K562 (cell line): ENCODE results near the gene UGT1A3. TPM values are rescaled to one million over a fixed set of nuclear protein-coding genes. Genes with fewer than 3 reads are reported as not detected.
A peak's percentile ranks its signal among the peaks of the same experiment; 100 is the strongest.

Experiments
- ARID3A ChIP-seq: IDR thresholded peaks from 2 replicates; pipeline ENCODE4 v1.6.1; 2012; ENCODE audit warnings: low read depth, low read length, improper control_type of control experiment, borderline replicate concordance
- DACH1 ChIP-seq: fragments of 450-650 bp; IDR thresholded peaks from 2 replicates; pipeline ENCODE4 v1.6.1; 2018; ENCODE audit not compliant: partially characterized antibody
- DIDO1 ChIP-seq: fragments of 450-650 bp; IDR thresholded peaks from 2 replicates; pipeline ENCODE4 v1.6.1; 2016; ENCODE audit warnings: low read depth, missing biosample characterization, missing genetic modification characterization
- DNMT1 ChIP-seq: fragments of 450-650 bp; IDR thresholded peaks from 2 replicates; pipeline ENCODE4 v1.6.1; 2016; ENCODE audit warnings: antibody characterized with exemption, mild to moderate bottlenecking
- FOXA1 ChIP-seq: fragments of 450-650 bp; IDR thresholded peaks from 2 replicates; pipeline ENCODE4 v1.6.1; 2016; ENCODE audit warnings: mild to moderate bottlenecking, borderline replicate concordance
- HBP1 ChIP-seq: fragments of 450-650 bp; formaldehyde crosslinking; IDR thresholded peaks from 2 replicates; pipeline ENCODE4 v1.4.0; 2022; ENCODE audit warnings: missing genetic modification characterization
- HMGXB4 ChIP-seq: sonication (generic); formaldehyde crosslinking; IDR thresholded peaks from 2 replicates; pipeline ENCODE4 v1.8.1; 2023; ENCODE audit warnings: mild to moderate bottlenecking, missing genetic modification reagents
- JUN ChIP-seq, 2 experiments: sonication (generic) in 1 of 2; formaldehyde crosslinking in 1 of 2; IDR thresholded peaks; 2 replicates each; pipeline versions ENCODE4 v1.6.1 to v1.8.0; 2012 to 2022; ENCODE audit warnings: borderline replicate concordance in 2 of 2, mild to moderate bottlenecking in 2 of 2, improper control_type of control experiment in 1 of 2, low read depth in 1 of 2, low read length in 1 of 2, missing genetic modification reagents in 1 of 2
- MAFG ChIP-seq: fragments of 450-650 bp; conservative IDR thresholded peaks from 2 replicates; pipeline ENCODE4 v1.6.1; 2016; ENCODE audit warnings: missing genetic modification characterization, missing compliant biosample characterization
- MAX ChIP-seq: sonication (generic); formaldehyde crosslinking; IDR thresholded peaks from 2 replicates; pipeline ENCODE4 v1.9.0; 2022; ENCODE audit warnings: mild to moderate bottlenecking, missing genetic modification reagents
- NCOA4 ChIP-seq: fragments of 450-650 bp; IDR thresholded peaks from 2 replicates; pipeline ENCODE4 v1.6.1; 2018; ENCODE audit warnings: mild to moderate bottlenecking; ENCODE audit not compliant: partially characterized antibody
- POLR2H ChIP-seq: IDR thresholded peaks from 2 replicates; pipeline ENCODE4 v1.6.1; 2016; ENCODE audit warnings: missing genetic modification characterization, low read depth, mild to moderate bottlenecking, control low read depth, missing compliant biosample characterization, moderate library complexity
- RAD21 ChIP-seq, 2 experiments: fragments of 250-450 bp in 1 of 2; fragments of 450-650 bp in 1 of 2; sonication (Bioruptor Pico) in 1 of 2; formaldehyde crosslinking in 1 of 2; IDR thresholded peaks in 1 of 2; conservative IDR thresholded peaks in 1 of 2; 2 replicates each; pipeline versions ENCODE4 v1.4.0 to v1.8.0; 2020 to 2022; ENCODE audit warnings: mild to moderate bottlenecking in 2 of 2, moderate library complexity in 1 of 2
- RB1 ChIP-seq: fragments of 450-650 bp; IDR thresholded peaks from 2 replicates; pipeline ENCODE4 v1.6.1; 2017; ENCODE audit warnings: low read depth, mild to moderate bottlenecking
- SNIP1 ChIP-seq: fragments of 450-650 bp; IDR thresholded peaks from 2 replicates; pipeline ENCODE4 v1.7.1; 2017; ENCODE audit warnings: low read depth, mild to moderate bottlenecking
- SREBF2 ChIP-seq: sonication (generic); formaldehyde crosslinking; IDR thresholded peaks from 2 replicates; pipeline ENCODE4 v1.4.0; 2020; ENCODE audit warnings: mild to moderate bottlenecking, missing genetic modification reagents
- SUPT5H ChIP-seq: fragments of 450-650 bp; IDR thresholded peaks from 2 replicates; pipeline ENCODE4 v1.6.1; 2016
- TARDBP ChIP-seq: fragments of 450-650 bp; IDR thresholded peaks from 2 replicates; pipeline ENCODE4 v1.6.1; 2016
- TCF3 ChIP-seq: sonication (generic); formaldehyde crosslinking; IDR thresholded peaks from 2 replicates; pipeline ENCODE4 v1.4.0; 2020; ENCODE audit warnings: mild to moderate bottlenecking, missing genetic modification reagents
- TEAD2 ChIP-seq: fragments of 450-650 bp; IDR thresholded peaks from 2 replicates; pipeline ENCODE4 v1.6.1; 2016; ENCODE audit warnings: missing genetic modification characterization, control low read depth, missing compliant biosample characterization
- ZNF140 ChIP-seq: fragments of 250-450 bp; sonication (Bioruptor Pico); IDR thresholded peaks from 2 replicates; pipeline ENCODE4 v1.8.0; 2021; ENCODE audit warnings: moderate library complexity, mild to moderate bottlenecking, inconsistent platforms
- ZNF449 ChIP-seq: fragments of 250-450 bp; sonication (Bioruptor Pico); IDR thresholded peaks from 2 replicates; pipeline ENCODE4 v1.8.0; 2022; ENCODE audit warnings: moderate library complexity, mild to moderate bottlenecking, inconsistent platforms
- ZNF507 ChIP-seq: conservative IDR thresholded peaks from 2 replicates; pipeline ENCODE4 v1.6.1; 2017; ENCODE audit warnings: missing genetic modification characterization, missing compliant biosample characterization
- polyA plus RNA-seq, 8 experiments: library from polyadenylated mRNA; depleted of rRNA in 4 of 8; stranded (reverse) in 5 of 8; unstranded in 3 of 8; fragments of >200 nt; fragmentation: Nextera tagmentation in 2 of 8; fragmentation: Illumina TruSeq in 1 of 8; extraction: Ambion mirVana in 2 of 8; extraction: Trizol in 1 of 8; gene quantifications; 2 replicates each; pipeline versions ENCODE4 v1.2.1 to v1.2.3, GENCODE V29; 2011 to 2014; ENCODE audit warnings: inconsistent platforms in 1 of 8, missing spikeins in 1 of 8
- total RNA-seq, 7 experiments: library from RNA; depleted of rRNA in 6 of 7; stranded (reverse); fragments of >200 nt in 6 of 7; fragmentation: Illumina TruSeq in 2 of 7; extraction: Trizol in 2 of 7; gene quantifications; 2 replicates each; pipeline versions ENCODE4 v1.2.1 to v1.2.3, GENCODE V29; 2011 to 2021; ENCODE audit warnings: low replicate concordance in 1 of 7

UGT1A3 gene
- total and polyA plus RNA-seq, 9 of the 15 experiments (the other 6 are each of a cell fraction or from before 2014, with no cell fraction given) = not detected

GRCh38 chr2:233700028-233700635, 28.7 kb upstream of the UGT1A3 start (continued):
- TF ChIP-seq HMGXB4 (CRISPR knock-in tag) (no peak), NCOA4 (no peak), ZNF507 (tag) (no peak), TCF3 (CRISPR knock-in tag) (no peak), SUPT5H (no peak), TARDBP (no peak), TEAD2 (tag) (no peak), MAX (CRISPR knock-in tag) (no peak), HBP1 (CRISPR knock-in tag) (no peak), ZNF449 (no peak), DNMT1 (no peak), FOXA1 (no peak), JUN (IDR thresholded peaks at IDR 0.05; ENCODE audit: borderline replicate concordance, low read depth, low read length) (no peak), JUN (CRISPR knock-in tag; IDR thresholded peaks at IDR 0.05; ENCODE audit: borderline replicate concordance) (no peak), ARID3A (no peak), DIDO1 (tag) (no peak), POLR2H (tag) (no peak), SNIP1 (no peak), MAFG (tag) (peak; percentile 98), RB1 (no peak), DACH1 (peak; percentile 60), RAD21 (CRISPR knock-in tag; conservative IDR thresholded peaks at IDR 0.05 in 1 of 2, IDR thresholded peaks at IDR 0.05 in 1 of 2) (no peak), SREBF2 (CRISPR knock-in tag) (no peak), ZNF140 (no peak)
